ENCODE results near the gene AMZ1.
A peak's percentile ranks its signal among the peaks of the same experiment; 100 is the strongest.
"Not testable (repeated sequence)": the region's sequence is repeated elsewhere in the genome, so short reads cannot be mapped to it uniquely, and the experiment has no call there.

AMZ1 gene

DNA sequence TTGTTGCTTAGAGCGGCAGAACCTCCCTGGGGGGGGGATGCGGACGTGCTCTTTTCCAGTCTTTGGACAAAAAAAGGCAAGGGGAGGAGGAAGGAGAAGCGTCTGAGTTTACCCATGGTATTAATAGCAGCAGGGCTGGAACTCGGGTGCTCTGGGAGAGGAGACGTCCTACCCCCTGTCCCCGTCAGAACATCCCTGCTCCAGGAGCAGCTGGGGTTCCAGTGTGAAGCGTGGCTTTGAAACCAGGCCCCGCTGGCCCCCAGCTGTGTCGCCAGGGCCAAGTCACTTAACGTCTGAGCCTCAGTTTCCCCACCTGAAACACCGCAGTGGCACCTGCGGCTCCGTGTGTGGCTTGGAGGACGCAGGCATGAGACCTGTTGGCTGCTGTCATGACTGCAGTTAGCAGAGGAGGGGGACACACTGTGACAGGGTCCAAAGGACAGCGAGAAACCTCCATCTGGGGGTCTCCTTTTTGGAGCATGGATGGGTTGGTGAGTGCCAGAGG is 1.4 kb downstream of the AMZ1 start:
- DNase-seq: no peak

DNA sequence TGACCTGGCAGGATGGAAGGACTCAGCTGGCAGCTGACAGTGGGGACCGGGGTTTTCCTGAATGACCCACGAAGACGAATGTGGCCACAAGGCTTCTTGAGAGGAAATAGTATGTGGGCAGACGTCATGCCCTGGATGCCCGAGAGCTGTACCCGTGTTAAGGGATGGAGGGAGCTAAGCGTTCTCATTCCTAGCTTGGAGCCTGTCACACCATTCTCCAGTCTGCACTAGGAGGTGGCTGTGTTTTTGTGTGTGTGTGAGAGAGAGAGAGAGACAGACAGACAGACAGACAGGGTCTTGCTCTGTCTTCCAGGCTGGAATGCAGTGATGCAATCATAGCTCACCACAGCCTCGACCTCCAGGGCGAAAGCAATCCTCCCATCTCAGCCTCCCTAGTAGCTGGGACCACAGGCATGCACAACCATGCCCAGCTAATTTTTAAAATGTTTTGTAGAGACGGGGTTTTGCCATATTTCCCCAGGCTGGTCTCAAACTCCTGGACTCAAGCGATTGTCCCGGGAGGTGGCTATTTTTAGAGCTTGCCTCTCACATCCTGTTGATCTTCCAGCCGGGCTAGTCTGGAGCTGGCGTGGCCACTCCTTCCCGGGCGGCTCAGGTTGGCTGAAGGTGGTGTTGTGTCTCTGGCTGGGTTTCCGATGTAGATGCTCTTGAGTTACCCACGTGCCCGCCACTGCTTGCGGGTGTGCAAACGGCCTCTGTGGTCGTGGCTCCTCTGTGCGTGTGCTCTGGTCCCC is 2.1 kb downstream of the AMZ1 start:
- DNase-seq: no peak

GRCh38 chr7:2691011-2691707 is 3.2 kb downstream of the AMZ1 start:
- DNase-seq: no peak

DNA sequence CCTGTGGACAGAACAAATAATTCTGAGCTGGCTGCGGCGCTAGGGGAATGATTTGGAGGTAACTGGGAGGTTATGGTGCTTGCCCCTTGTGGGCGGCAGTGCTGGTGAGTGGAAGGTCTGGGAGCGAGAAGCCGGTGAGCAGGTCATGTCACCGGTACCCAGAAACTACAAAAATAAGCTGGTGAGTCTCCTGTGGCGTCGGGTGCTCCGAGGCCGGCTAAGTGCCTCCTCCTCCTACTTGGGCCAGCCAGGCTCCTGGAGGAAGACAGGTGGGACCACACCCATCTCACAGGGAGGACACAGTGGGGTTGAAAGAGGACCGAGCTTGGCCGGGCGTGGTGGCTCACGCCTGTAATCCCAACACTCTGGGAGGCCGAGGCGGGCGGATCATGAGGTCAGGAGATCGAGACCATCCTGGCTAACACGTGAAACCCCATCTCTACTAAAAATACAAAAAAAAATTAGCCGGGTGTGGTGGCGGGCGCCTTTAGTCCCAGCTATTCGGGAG is 4.0 kb downstream of the AMZ1 start:
- DNase-seq: not testable (repeated sequence)

GRCh38 chr7:2692543-2692942 is 4.5 kb downstream of the AMZ1 start:
- DNase-seq: no peak

GRCh38 chr7:2693420-2694121 is 5.6 kb downstream of the AMZ1 start:
- not testable (repeated sequence) for DNase-seq

- DNase-seq: not testable (repeated sequence)
Observed at GRCh38 chr7:2694122-2694436, 6.1 kb downstream of the AMZ1 start.

DNA sequence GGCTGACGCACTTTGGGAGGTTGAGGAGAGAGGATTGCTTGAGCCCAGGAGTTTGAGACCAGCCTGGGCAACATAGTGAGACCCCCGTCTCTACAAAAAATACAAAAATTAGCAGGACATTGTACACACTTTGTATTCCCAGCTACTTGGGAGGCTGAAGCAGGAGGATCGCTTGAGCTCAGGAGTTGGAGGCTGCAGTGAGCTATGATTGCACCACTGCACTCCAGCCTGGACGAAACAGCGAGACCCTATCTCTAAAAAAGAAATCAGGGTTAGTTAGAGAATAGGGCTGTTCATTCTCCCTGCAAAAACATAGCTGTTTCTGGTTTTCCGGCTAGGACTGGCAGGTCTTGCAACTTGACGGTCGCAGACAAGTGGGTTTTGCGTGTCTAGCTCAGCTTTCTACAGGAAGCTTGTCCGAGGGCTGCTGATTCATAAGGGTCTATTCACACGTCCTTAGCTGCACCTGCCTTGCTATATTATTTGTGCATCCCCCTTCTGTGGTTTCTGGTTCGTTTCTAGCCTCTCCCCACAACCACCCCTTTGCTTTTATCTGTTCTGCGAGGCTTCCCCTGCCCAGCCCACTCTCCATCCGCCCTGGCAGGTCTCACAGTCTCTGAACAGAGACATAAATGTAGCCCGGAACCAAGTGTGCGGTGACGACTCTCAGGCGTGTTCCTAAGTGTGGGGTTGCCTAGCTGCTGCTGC is 10.7 kb downstream of the AMZ1 start:
- DNase-seq: no peak

GRCh38 chr7:2699289-2699620 is 11.3 kb downstream of the AMZ1 start:
- DNase-seq: no peak

GRCh38 chr7:2700141-2700850 is 12.3 kb downstream of the AMZ1 start:
- DNase-seq: no peak

GRCh38 chr7:2701424-2701823 is 13.4 kb downstream of the AMZ1 start:
- DNase-seq: peak in 3 of 51 donors; percentile 58 to 67 (median 65)

- peak in 48 of 51 donors; percentile 20 to 94 (median 75) for DNase-seq
Observed at GRCh38 chr7:2701832-2702593, 14.0 kb downstream of the AMZ1 start.

- peak in 2 of 51 donors; percentile 42 to 71 for DNase-seq
Observed at GRCh38 chr7:2702594-2702957, 14.6 kb downstream of the AMZ1 start.

DNA sequence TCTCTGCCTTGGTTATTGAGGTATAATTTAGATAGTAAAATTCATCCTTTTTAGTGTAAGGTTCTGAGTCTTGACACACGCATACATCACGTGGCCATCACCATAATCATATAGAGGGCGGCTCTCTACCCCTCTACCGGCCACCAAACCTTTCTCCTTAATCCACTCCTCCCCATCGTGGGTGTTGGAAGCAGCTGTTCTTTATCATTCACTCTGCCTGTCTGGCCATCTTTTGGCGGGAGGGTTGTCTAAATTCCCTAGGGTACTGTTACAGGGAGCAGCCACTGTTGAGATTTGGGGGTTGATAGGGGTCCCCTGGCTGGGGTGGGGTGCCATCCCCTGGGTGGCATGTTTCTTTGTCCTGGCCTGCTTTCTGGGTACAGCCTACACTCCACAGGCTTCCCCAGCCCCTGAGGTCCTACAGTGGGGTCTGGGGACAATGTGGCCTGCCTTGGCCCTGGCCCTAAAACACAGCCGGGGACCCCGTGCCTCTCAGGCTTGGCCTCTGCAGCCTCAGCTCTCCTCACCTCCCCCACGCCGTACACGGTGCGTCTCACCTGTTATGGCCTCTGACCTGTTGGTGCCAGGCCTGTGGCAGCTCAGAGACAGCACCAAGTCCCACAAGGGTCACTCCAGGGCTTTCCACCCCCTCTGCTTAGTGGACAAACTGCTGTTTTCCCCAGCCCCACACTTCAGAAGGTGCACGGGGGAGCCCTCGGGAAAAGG is 17.5 kb downstream of the AMZ1 start:
- no peak for DNase-seq

DNA sequence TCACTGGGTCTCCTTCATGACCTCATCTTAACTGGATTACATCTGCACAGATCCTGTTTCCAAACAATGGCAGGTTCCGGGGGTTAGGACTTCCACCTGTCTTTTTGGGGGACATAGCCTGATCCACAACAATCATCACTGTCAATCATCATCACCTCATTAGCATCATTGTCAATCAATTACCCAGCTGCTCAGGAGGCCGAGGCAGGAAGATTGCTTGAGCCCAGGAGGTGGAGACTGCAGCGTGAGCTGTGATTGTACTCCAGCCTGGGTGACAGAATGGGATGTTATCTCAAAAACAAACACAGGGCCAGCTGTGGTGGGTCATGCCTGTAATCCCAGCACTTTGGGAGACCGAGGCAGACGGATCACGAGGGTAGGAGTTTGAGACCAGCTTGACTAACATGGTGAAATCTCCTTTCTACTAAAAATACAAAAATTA is 18.7 kb downstream of the AMZ1 start:
- DNase-seq: no peak

DNA sequence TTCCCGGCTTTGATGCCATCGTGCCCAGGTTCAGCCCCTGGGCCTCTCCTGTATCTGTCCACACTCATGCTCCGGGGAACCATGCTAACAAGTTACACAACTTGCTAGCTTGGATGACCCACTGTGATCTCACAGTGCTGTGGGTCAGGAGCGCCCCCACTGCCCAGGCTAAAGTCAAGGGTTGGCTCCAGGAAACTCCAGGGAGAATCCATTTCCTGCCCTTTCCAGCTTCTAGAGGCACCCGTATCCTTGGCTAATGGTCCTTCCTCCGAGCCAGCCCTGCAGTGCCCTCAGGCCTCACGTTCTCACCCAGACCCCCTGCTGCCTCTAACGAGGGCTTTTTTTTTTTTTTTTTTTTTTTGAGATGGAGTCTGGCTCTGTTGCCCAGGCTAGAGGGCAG is 19.5 kb downstream of the AMZ1 start:
- DNase-seq: no peak

DNA sequence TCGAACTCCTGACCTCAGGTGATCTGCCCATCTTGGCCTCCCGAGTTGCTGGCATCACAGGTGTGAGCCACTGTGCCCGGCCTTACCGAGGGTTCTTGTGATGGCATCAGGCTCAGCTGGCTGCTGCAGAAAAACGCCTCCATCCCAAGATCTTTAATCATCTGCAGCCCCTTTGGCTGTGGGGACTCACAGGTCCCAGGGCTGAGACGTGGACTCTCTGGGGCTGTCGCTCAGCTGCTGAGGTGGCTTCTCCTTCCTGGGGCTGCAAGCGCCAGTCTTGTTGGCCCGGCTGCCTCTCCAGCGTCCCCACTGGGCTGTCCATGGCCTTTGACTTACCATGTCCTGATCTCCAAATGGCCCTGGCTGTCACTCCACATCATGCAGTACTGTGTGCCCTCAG is 20.0 kb downstream of the AMZ1 start:
- no peak for DNase-seq

GRCh38 chr7:2708547-2709310 is 20.7 kb downstream of the AMZ1 start:
- DNase-seq: no peak
